Stimulated activated CD8-positive, alpha-beta memory T cell treated with anti-CD3 and anti-CD28 coated beads, Interleukin-12 subunit alpha, Interleukin-12 subunit beta, amount 100 ng/mL, for 4 hours (primary cell): ENCODE results near the gene CHCHD6.
"Not testable (repeated sequence)": the region's sequence is repeated elsewhere in the genome, so short reads cannot be mapped to it uniquely, and the experiment has no call there.

Experiments
- DNase-seq: peaks from one replicate; pipeline ENCODE4 v3.0.0-alpha.2; 2020; ENCODE audit warnings: low read depth

Gene CHCHD6

DNA sequence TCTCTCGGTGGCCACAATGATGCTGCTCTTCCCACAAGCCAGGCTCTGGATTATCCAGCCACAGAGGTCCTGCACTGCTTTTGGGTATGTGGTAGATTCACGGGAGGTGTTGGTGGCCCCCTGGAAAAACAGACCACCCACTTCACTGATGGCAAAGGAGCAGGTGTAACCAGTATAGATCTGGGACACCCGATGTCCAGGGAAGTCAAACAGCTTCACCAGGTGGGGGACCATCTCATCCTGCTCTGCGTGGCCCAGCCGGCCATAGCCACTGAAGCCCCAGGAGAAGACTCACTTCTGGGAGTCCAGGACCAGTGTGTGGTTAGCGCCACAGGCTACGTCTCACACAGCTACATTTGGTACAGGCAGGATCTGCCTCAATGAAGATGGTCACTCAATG is 62.6 kb downstream of the CHCHD6 start:
- DNase-seq, result no peak

- no peak for DNase-seq
These were observed 64.9 kb downstream of the CHCHD6 start for GRCh38 chr3:126768903-126769302.

- no peak for DNase-seq
These were observed 66.1 kb downstream of the CHCHD6 start for GRCh38 chr3:126770096-126770495.

DNA sequence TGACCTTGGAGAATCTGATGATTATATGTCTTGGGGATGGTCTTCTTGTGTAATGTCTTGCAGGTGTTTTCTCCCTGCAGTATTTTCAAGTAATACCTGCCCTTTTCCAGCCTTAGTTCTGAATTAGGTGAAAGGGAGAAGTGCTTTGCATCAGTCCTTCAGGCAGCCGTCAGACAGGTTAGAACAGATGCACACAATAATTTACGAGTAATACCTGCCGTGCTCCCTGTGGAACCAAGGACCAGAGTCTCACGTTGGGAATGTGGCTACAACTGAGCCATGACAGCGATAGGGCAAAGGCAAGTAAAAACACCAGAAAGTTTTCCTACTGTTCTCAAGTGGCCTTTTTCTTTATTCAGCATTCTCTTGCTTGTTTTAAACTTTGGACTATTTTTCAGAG is 69.1 kb downstream of the CHCHD6 start:
- no peak for DNase-seq

DNA sequence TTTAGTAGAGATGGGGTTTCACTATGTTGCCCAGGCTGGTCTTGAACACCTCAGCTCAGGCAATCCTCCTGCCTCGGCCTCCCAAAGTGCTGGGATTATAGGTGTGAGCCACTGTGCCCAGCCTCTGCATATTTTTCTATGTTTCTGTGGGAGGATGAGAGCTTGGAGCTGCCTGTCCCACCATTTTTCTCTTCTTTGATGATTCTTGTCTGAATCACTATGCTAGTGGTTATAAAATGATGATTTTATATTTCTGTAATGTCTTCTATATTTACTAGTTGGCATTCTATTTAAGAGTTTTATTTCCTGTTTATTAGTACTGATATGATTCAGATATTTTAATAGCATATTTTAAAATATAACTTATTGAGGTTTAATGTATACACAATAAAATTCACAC is 69.7 kb downstream of the CHCHD6 start:
- no peak for DNase-seq

- no peak for DNase-seq
These were observed 73.3 kb downstream of the CHCHD6 start for GRCh38 chr3:126777366-126777765.

DNA sequence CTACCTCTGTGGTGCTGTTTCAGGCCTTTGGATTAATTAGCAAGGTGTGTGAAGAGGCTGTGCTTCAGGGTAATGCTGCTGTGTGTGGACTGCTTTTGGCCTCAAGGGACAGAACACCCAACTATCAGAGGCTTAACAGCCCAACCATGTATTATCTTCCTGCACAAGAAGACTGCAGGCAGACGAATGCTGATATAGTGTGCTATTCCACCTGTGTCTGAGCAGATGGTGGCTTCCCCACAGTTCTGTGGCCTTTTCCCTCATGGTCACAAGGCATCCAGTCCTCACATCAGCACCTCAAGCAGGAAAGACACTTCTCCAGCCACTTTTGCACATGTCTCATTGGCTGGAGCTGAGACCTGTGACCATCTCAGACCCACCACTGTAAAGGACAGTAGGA is 76.6 kb downstream of the CHCHD6 start:
- no peak for DNase-seq

DNA sequence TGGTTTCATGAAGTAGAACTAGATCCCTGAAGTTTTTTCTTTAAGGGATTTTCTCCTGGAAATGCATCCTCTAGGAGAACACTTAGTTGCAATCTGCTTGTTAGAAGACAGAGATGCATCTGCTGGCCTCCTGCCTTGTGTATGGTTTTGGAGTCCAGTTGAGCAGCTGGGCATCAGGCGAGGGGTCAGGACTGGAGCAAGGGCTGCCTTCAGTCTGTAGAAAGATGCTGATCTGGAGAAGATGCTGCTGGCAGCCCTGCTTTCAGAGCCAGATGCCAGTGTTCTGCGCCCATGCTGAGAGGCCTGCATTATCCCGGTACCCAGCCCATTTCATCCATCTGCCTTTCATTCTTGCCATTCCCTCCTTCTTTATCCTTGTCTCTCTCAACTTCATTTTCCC is 77.4 kb downstream of the CHCHD6 start:
- DNase-seq, result no peak

GRCh38 chr3:126781889-126782491 is 78.0 kb downstream of the CHCHD6 start:
- no peak for DNase-seq

- DNase-seq, result no peak
These were observed 78.5 kb downstream of the CHCHD6 start for GRCh38 chr3:126782536-126782935.

DNA sequence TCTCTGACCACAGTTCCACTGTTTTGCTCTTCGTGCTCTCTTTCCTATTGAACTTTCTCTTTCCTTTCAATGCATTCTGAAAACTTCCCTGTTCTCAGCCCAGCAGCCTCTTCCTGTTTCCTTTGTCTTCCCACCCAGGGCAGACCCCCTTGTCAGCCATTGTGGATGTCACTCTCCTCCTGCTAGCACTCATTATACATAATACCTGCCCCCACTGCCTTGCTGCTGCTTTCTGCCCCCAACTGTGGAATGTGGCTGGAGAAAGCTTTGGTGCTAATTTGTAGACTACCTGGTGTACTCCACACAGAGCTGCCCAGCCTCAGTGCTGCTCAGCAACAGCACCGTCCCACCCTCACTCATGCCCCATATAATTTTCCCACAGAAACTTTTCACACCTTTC is 80.2 kb downstream of the CHCHD6 start:
- DNase-seq, result no peak

GRCh38 chr3:126791320-126791719 is 87.3 kb downstream of the CHCHD6 start:
- not testable (repeated sequence) for DNase-seq

DNA sequence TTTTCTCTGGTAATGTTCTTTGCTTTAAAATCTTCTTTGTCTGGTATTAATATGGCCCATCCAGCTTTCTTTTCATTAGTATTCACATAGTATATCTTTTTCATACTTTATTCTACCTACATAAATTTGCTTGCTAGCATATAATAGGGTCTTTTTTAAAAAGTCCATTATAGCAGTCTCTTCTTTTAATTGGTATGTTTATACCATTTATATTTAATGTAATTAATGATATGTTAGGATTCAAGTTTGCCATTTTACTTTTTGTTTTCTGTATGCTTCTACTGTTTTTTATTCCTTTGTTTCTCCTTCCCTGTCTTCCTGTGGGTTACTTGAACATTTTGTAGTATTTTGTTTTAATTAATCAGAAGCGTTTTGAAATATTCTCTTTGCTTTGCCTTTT is 89.0 kb downstream of the CHCHD6 start:
- no peak for DNase-seq

DNA sequence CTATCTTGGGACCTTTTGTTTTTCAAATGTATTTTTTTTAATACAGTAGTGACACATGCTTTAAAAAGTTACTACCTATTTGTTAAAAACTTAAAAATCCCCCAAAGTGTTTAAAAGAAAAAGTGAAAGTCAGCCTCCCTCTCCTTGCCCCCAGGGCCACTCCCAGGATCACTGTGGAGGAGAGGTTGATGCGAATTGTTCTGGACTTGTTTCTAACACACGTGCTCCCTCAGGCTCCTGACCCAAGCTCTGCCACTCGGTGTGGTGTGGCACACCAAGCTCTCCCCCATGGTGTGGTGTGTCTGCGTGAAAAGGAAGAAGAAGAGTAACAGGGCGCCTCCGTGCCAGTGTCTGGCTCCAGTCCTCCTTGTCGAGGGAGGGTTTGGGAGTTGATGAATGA is 93.5 kb downstream of the CHCHD6 start:
- DNase-seq, result no peak

- DNase-seq, result no peak
These were observed 94.5 kb downstream of the CHCHD6 start for GRCh38 chr3:126798521-126798920.

DNA sequence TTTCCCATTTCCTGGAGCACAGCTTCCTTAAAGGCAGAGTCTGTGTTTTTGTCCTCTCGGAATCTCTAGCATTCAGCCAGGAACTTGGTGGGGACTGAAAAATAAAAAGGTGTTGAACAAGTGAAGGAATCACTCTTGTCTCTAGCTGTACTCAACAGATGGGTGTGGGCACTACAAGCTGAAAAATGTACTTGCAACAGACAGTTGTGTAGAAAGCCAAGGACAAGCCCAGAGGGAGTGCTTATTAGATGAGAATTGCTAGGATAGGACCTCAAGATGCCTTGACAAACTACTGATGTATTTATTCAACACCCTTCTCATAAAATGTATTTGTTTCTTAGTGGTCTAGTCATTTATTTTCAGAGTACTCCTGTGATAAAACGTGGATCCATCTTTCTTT is 95.1 kb downstream of the CHCHD6 start:
- no peak for DNase-seq

GRCh38 chr3:126801312-126801711 is 97.3 kb downstream of the CHCHD6 start:
- DNase-seq, result not testable (repeated sequence)

GRCh38 chr3:126807795-126808194 is 103.8 kb downstream of the CHCHD6 start:
- no peak for DNase-seq

DNA sequence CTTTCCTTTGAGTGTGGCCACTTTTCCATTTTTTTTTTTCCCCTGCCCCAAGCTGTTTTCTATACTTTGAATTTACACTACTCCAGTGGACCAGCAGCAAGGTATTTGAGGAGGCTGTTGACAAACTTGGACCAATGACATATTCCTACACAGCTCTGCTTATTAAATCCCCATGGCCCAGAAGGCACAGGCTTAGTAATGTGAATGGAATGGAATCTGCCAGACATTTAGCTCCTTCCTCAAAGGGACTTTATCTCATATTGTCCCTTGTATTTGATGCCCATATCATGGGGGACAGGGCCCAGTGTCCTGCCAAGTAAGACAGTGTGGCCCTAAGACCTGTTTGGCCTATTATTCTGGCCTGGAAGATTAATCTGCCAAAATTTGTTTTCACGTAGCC is 107.5 kb downstream of the CHCHD6 start:
- DNase-seq, result no peak

DNA sequence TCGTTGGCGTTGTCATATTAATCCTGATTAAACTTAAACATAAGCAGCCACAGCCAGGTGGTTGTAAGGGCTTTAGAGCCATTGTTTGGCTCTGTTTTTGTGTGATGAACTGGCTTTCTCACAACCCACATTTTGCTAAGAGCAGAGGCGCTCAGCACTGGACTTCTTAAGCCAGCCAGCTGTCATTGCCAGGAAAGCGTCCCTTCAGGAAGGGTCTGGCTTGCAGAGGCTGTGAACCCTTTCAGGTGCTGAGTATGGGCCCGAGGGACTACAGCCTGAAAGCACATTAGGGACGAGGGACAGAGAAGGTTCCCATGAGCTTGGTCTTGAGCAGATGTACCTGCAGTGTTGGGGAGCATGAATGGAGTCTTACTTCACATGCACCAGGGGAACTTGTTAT is 112.3 kb downstream of the CHCHD6 start:
- DNase-seq, result no peak

GRCh38 chr3:126816986-126817777 is 113.1 kb downstream of the CHCHD6 start:
- DNase-seq, result no peak

GRCh38 chr3:126817781-126818180 is 113.7 kb downstream of the CHCHD6 start:
- no peak for DNase-seq

- no peak for DNase-seq
These were observed 114.5 kb downstream of the CHCHD6 start for GRCh38 chr3:126818400-126819095.
